Ascending aorta (tissue), 2 donors: Measurements from ENCODE around the gene ANKRD24. TPM values are rescaled to one million over a fixed set of nuclear protein-coding genes. Genes with fewer than 3 reads are reported as not detected.
A peak's percentile ranks its signal among the peaks of the same experiment; 100 is the strongest.
"Not testable (repeated sequence)": the region's sequence is repeated elsewhere in the genome, so short reads cannot be mapped to it uniquely, and the experiment has no call there.

ENCODE experiments used
- DNase-seq, 2 donors: peaks; one replicate each; pipeline ENCODE4 v3.0.0-alpha.2; 2019; ENCODE audit warnings: low spot score in 2 of 2
- H3K27ac ChIP-seq, 2 donors: fragments of 200-600 bp; sonication (generic); one replicate each; pipeline ENCODE4 v1.5.1; 2016 to 2017; ENCODE audit warnings: mild to moderate bottlenecking in 1 of 2
- H3K27me3 ChIP-seq: fragments of 200-600 bp; sonication (generic); one replicate; pipeline ENCODE4 v1.5.1; 2017
- H3K36me3 ChIP-seq, 2 donors: fragments of 200-600 bp; sonication (generic); one replicate each; pipeline ENCODE4 v1.5.1; 2016
- H3K4me1 ChIP-seq, 2 donors: fragments of 200-600 bp; sonication (generic); one replicate each; pipeline ENCODE4 v1.5.1; 2016 to 2017; ENCODE audit warnings: mild to moderate bottlenecking in 1 of 2
- H3K4me3 ChIP-seq, 2 donors: fragments of 200-600 bp; sonication (generic); one replicate each; pipeline ENCODE4 v1.5.1; 2016 to 2017; ENCODE audit warnings: mild to moderate bottlenecking in 1 of 2
- H3K9me3 ChIP-seq, 2 donors: fragments of 200-600 bp; sonication (generic); one replicate each; pipeline ENCODE4 v1.5.1; 2016
- intact Hi-C: fragments of 100-400 bp; cut with DNase I; formaldehyde crosslinking; loops from one replicate; pipeline ENCODE4 v1.15.1; 2023
- total RNA-seq: library from RNA; depleted of rRNA; stranded (reverse); fragments of >200 nt; gene quantifications from one replicate; pipeline ENCODE4 v1.1.0, GENCODE V29; 2016
- TF ChIP-seq, protein P1 (sequence below), 3 experiments: fragments of 200-600 bp in 2 of 3; fragments of 450-650 bp in 1 of 3; sonication (generic) in 2 of 3; IDR thresholded peaks; one replicate each; pipeline ENCODE4 v1.5.1; 2016 to 2019; ENCODE audit warnings: antibody characterized with exemption in 3 of 3, mild to moderate bottlenecking in 1 of 3, moderate library complexity in 1 of 3

ANKRD24 gene
- total RNA-seq, 1 donor from 2014 or later: not detected

DNA sequence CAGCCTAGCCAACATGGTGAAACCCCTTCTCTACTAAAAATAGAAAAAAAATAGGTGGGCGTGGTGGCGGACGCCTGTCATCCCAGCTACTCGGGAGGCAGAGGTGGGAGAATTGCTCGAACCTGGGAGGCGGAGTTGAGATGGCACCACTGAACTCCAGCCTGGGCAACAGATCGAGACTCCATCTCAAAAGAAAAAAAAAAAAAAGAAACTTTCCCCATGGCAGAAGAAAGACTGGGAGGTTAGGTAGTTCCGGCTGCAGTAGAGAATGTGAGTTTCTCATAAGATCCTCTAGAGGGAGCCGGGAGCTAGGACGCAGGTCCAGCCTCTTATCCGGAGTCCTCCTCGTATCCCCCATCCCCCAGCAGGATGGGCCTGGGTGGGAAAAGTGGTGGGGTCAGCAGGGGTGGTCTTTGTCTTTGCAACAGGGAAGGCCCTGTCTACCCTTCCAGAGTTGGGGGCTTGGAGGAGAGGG, 42.2 kb upstream of the ANKRD24 start:
- DNase-seq: no peak
- Histone ChIP-seq H3K4me3 (no peak overlapping the region), H3K4me1 (no peaks in the 10 kb centered on the region), H3K9me3 (no peaks in the 10 kb centered on the region), H3K36me3 (no peaks in the 10 kb centered on the region), H3K27me3 (no peaks in the 10 kb centered on the region), H3K27ac (no peak overlapping the region)
- TF ChIP-seq, protein P1, sequence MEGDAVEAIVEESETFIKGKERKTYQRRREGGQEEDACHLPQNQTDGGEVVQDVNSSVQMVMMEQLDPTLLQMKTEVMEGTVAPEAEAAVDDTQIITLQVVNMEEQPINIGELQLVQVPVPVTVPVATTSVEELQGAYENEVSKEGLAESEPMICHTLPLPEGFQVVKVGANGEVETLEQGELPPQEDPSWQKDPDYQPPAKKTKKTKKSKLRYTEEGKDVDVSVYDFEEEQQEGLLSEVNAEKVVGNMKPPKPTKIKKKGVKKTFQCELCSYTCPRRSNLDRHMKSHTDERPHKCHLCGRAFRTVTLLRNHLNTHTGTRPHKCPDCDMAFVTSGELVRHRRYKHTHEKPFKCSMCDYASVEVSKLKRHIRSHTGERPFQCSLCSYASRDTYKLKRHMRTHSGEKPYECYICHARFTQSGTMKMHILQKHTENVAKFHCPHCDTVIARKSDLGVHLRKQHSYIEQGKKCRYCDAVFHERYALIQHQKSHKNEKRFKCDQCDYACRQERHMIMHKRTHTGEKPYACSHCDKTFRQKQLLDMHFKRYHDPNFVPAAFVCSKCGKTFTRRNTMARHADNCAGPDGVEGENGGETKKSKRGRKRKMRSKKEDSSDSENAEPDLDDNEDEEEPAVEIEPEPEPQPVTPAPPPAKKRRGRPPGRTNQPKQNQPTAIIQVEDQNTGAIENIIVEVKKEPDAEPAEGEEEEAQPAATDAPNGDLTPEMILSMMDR (IDR thresholded peaks at IDR 0.05): peak; percentile 7 to 64 (median 57)
- intact Hi-C loops: loop anchor here (10.0 kb wide), 1 partner anchor 65 kb away; no protein-coding TSS in a partner anchor

- not testable (repeated sequence) for H3K27ac ChIP-seq, H3K27me3 ChIP-seq, H3K4me1 ChIP-seq, H3K9me3 ChIP-seq, H3K4me3 ChIP-seq, H3K36me3 ChIP-seq, DNase-seq
- intact Hi-C loops: loop anchor here (10.0 kb wide), 1 partner anchor 62 kb away; no protein-coding TSS in a partner anchor
These were observed 39.6 kb upstream of the ANKRD24 start for GRCh38 chr19:4142916-4143315.

GRCh38 chr19:4144666-4145249, 37.7 kb upstream of the ANKRD24 start:
- TF ChIP-seq, protein P1 (IDR thresholded peaks at IDR 0.05): no peak
- Histone ChIP-seq H3K36me3 (no peaks in the 10 kb centered on the region), H3K9me3 (no peaks in the 10 kb centered on the region), H3K4me3 (no peak overlapping the region), H3K4me1 (no peaks in the 10 kb centered on the region), H3K27me3 (no peaks in the 10 kb centered on the region), H3K27ac (no peak overlapping the region)
- intact Hi-C loops: loop anchor here (10.0 kb wide), 1 partner anchor 60 kb away; no protein-coding TSS in a partner anchor
- DNase-seq: no peak

GRCh38 chr19:4149518-4150288, 32.8 kb upstream of the ANKRD24 start:
- no peak for DNase-seq
- H3K9me3 ChIP-seq: no peaks in the 10 kb centered on the region
- H3K27ac ChIP-seq: no peak overlapping the region
- no peaks in the 10 kb centered on the region for H3K36me3 ChIP-seq
- intact Hi-C loops: loop anchor here (10.0 kb wide), 1 partner anchor 55 kb away; no protein-coding TSS in a partner anchor
- TF ChIP-seq, protein P1 (IDR thresholded peaks at IDR 0.05): no peak
- no peaks in the 10 kb centered on the region for H3K27me3 ChIP-seq
- no peak overlapping the region for H3K4me3 ChIP-seq
- no peaks in the 10 kb centered on the region for H3K4me1 ChIP-seq

- Histone ChIP-seq H3K36me3 (no peaks in the 10 kb centered on the region), H3K4me3 (no peak overlapping the region), H3K27me3 (no peaks in the 10 kb centered on the region), H3K9me3 (no peaks in the 10 kb centered on the region), H3K27ac (no peak overlapping the region), H3K4me1 (no peaks in the 10 kb centered on the region)
- intact Hi-C loops: no loop called here
- DNase-seq: no peak
- TF ChIP-seq, protein P1 (IDR thresholded peaks at IDR 0.05): no peak
These were observed 30.9 kb upstream of the ANKRD24 start for GRCh38 chr19:4151623-4152022.
